Ishikawa (cell line): ENCODE data around the gene NFE2L2.

Source experiments
- NFIC ChIP-seq: IDR thresholded peaks from 2 replicates; pipeline ENCODE4 v1.6.1; 2012
- RAD21 ChIP-seq: IDR thresholded peaks from 2 replicates; pipeline ENCODE4 v1.6.1; 2012; ENCODE audit warnings: low read depth
- TAF1 ChIP-seq: IDR thresholded peaks from 2 replicates; pipeline ENCODE4 v1.6.1; 2012; ENCODE audit warnings: low read depth, mild to moderate bottlenecking
- TCF12 ChIP-seq: IDR thresholded peaks from 2 replicates; pipeline ENCODE4 v1.6.1; 2012; ENCODE audit warnings: low read depth
- YY1 ChIP-seq: IDR thresholded peaks from 2 replicates; pipeline ENCODE4 v1.6.1; 2012; ENCODE audit warnings: low read depth
- TF ChIP-seq, protein P1 (sequence below): IDR thresholded peaks from 2 replicates; pipeline ENCODE4 v1.6.1; 2012; ENCODE audit warnings: low read depth, mild to moderate bottlenecking
- TF ChIP-seq, protein P2 (sequence below): IDR thresholded peaks from 2 replicates; pipeline ENCODE4 v1.6.1; 2012

DNA sequence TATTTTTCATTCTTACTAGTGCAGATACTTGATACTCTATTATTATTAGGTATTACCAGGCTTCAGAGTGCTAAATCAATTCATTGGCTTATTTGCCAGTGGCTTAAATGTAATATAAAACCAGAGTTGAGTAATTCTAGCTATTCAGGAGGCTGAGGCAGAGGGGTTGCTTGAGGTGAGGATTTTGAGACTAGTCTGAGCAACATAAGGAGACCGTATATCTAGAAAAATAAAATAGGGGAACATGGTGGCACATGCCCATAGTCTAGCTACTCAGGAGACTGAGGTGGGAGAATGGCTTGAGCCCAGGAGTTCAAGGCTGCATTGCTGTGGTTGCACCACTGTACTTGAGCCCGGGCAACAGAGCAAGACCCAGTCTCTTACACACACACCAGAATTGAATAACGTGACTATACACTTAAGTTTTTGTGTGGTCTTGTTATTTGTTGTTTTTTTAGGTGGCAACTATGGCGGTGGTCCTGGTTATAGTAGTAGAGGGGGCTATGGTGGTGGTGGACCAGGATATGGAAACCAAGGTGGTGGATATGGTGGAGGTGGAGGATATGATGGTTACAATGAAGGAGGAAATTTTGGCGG lies 47.2 kb downstream of the NFE2L2 start:
- TF ChIP-seq RAD21 (no peak), NFIC (no peak), TAF1 (no peak), YY1 (no peak), TCF12 (no peak)
- TF ChIP-seq, protein P1, sequence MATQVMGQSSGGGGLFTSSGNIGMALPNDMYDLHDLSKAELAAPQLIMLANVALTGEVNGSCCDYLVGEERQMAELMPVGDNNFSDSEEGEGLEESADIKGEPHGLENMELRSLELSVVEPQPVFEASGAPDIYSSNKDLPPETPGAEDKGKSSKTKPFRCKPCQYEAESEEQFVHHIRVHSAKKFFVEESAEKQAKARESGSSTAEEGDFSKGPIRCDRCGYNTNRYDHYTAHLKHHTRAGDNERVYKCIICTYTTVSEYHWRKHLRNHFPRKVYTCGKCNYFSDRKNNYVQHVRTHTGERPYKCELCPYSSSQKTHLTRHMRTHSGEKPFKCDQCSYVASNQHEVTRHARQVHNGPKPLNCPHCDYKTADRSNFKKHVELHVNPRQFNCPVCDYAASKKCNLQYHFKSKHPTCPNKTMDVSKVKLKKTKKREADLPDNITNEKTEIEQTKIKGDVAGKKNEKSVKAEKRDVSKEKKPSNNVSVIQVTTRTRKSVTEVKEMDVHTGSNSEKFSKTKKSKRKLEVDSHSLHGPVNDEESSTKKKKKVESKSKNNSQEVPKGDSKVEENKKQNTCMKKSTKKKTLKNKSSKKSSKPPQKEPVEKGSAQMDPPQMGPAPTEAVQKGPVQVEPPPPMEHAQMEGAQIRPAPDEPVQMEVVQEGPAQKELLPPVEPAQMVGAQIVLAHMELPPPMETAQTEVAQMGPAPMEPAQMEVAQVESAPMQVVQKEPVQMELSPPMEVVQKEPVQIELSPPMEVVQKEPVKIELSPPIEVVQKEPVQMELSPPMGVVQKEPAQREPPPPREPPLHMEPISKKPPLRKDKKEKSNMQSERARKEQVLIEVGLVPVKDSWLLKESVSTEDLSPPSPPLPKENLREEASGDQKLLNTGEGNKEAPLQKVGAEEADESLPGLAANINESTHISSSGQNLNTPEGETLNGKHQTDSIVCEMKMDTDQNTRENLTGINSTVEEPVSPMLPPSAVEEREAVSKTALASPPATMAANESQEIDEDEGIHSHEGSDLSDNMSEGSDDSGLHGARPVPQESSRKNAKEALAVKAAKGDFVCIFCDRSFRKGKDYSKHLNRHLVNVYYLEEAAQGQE, result no peak
- TF ChIP-seq, protein P2, sequence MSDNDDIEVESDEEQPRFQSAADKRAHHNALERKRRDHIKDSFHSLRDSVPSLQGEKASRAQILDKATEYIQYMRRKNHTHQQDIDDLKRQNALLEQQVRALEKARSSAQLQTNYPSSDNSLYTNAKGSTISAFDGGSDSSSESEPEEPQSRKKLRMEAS, result no peak
